DND-41 (cell line): ENCODE results near the gene DNAJC5.

Experiments
- EZH2 ChIP-seq: IDR thresholded peaks from 3 replicates; pipeline ENCODE4 v1.6.1; 2012; ENCODE audit warnings: borderline replicate concordance, low read depth, mild to moderate bottlenecking, moderate library complexity, low read length, inconsistent platforms; ENCODE audit not compliant: severe bottlenecking
- TF ChIP-seq, protein P1 (sequence below): IDR thresholded peaks from 2 replicates; pipeline ENCODE4 v1.5.1; 2012; ENCODE audit warnings: borderline replicate concordance, low read length, moderate library complexity, mild to moderate bottlenecking; ENCODE audit not compliant: poor library complexity, severe bottlenecking; ENCODE audit errors: extremely low read depth

DNA sequence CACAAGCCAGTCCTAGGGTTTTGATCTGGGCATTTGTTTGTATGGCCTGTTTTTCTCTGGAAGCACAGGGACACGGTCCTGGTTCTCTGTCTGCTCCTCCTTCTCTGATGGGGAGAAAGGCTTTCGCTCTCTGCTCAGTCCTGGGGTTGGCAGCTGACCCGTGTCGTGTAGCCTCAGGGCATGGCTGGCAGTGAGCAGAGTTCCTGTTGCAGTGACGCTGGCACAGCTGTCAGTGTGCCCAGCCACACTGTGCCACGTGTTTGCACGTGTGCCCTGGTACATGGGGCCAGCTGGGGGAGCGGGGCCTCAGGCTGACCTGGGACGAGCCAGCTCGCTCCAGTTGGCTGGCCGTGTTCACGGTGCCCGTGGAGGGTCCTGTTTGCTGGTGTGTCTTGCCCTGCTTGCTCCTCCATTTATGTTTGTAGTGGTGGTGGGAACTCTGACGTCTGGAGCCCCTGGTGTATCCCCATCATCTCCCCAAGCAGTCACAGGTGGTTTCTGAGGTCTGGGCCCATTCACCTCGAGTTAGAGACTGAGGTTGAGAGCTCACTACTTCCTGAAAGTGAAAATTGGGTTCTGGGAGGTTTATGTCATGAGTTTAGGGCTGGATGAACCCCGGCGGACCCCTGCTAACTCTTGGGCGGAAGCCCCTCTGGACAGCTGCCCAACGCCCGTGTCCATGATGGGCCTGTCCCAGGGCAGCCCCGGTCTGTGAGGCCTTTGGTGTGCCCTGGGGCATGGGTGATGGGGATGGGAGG, 10.2 kb upstream of the DNAJC5 start:
- no peak for TF ChIP-seq EZH2
- TF ChIP-seq, protein P1, sequence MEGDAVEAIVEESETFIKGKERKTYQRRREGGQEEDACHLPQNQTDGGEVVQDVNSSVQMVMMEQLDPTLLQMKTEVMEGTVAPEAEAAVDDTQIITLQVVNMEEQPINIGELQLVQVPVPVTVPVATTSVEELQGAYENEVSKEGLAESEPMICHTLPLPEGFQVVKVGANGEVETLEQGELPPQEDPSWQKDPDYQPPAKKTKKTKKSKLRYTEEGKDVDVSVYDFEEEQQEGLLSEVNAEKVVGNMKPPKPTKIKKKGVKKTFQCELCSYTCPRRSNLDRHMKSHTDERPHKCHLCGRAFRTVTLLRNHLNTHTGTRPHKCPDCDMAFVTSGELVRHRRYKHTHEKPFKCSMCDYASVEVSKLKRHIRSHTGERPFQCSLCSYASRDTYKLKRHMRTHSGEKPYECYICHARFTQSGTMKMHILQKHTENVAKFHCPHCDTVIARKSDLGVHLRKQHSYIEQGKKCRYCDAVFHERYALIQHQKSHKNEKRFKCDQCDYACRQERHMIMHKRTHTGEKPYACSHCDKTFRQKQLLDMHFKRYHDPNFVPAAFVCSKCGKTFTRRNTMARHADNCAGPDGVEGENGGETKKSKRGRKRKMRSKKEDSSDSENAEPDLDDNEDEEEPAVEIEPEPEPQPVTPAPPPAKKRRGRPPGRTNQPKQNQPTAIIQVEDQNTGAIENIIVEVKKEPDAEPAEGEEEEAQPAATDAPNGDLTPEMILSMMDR: no peak
